T-helper 17 cell (primary cell): ENCODE measurements around the gene MDM1. TPM values are rescaled to one million over a fixed set of nuclear protein-coding genes. Genes with fewer than 3 reads are reported as not detected.
A peak's percentile ranks its signal among the peaks of the same experiment; 100 is the strongest.

ENCODE experiments used
- ATAC-seq: fragments of 150-1000 bp; cut with Tn5 transposase; 2 replicates; pipeline ENCODE4 v1.10.0; 2021; ENCODE audit warnings: mild to moderate bottlenecking, moderate library complexity
- DNase-seq, 3 donors: peaks; one replicate each; pipeline versions ENCODE4 v3.0.0 to v3.0.0-alpha.2; 2020 to 2021
- H3K9me3 ChIP-seq: one replicate; pipeline ENCODE4 v1.7.0; 2013; ENCODE audit warnings: low read length, mild to moderate bottlenecking; ENCODE audit not compliant: control insufficient read depth, poor library complexity, severe bottlenecking
- H3K27ac Mint-ChIP-seq: one replicate; pipeline ENCODE4 v1.8.0; 2022; ENCODE audit warnings: mild to moderate bottlenecking, moderate library complexity, mixed read lengths
- H3K27me3 Mint-ChIP-seq: one replicate; pipeline ENCODE4 v1.8.0; 2022; ENCODE audit warnings: mixed read lengths
- H3K36me3 Mint-ChIP-seq: one replicate; pipeline ENCODE4 v1.8.0; 2022; ENCODE audit warnings: low read depth, mixed read lengths
- H3K4me1 Mint-ChIP-seq: one replicate; pipeline ENCODE4 v1.8.0; 2022; ENCODE audit warnings: mild to moderate bottlenecking, mixed read lengths
- H3K4me3 Mint-ChIP-seq: one replicate; pipeline ENCODE4 v1.8.0; 2022; ENCODE audit warnings: mild to moderate bottlenecking, moderate library complexity, mixed read lengths
- total RNA-seq, 4 donors: library from RNA in 2 of 4; stranded (reverse) in 2 of 4; gene quantifications; one replicate each; pipeline ENCODE4 v1.2.3 and lab custom pipeline; 2022 to 2026

MDM1 gene
- total RNA-seq, 2 donors from 2014 or later = 16.3 to 18.7 TPM

GRCh38 chr12:68293347-68293746 lies 38.8 kb downstream of the MDM1 start:
- H3K27ac Mint-ChIP-seq = no peak overlapping the region
- DNase-seq (no peak), ATAC-seq (no peak)
- H3K9me3 ChIP-seq = no peaks in the 10 kb centered on the region
- H3K4me1 Mint-ChIP-seq = peaks cover 18% of the 10 kb centered on the region
- H3K27me3 Mint-ChIP-seq = no peaks in the 10 kb centered on the region
- no peak overlapping the region for H3K4me3 Mint-ChIP-seq
- H3K36me3 Mint-ChIP-seq = peaks cover 6% of the 10 kb centered on the region

- Mint-ChIP-seq H3K27me3 (no peaks in the 10 kb centered on the region), H3K4me3 (no peak overlapping the region), H3K27ac (no peak overlapping the region), H3K4me1 (peaks cover 18% of the 10 kb centered on the region), H3K36me3 (peaks cover 6% of the 10 kb centered on the region)
- DNase-seq (no peak), ATAC-seq (no peak)
- no peaks in the 10 kb centered on the region for H3K9me3 ChIP-seq
Observed at GRCh38 chr12:68292151-68292943, 39.8 kb downstream of the MDM1 start.

GRCh38 chr12:68291396-68292036 lies 40.6 kb downstream of the MDM1 start:
- ATAC-seq = no peak
- no peaks in the 10 kb centered on the region for H3K9me3 ChIP-seq
- Mint-ChIP-seq H3K4me1 (peaks cover 18% of the 10 kb centered on the region), H3K27ac (peak overlapping the region; percentile 62), H3K4me3 (no peak overlapping the region), H3K27me3 (no peaks in the 10 kb centered on the region), H3K36me3 (peaks cover 3% of the 10 kb centered on the region)
- DNase-seq = no peak

GRCh38 chr12:68290126-68290525 lies 42.0 kb downstream of the MDM1 start:
- ATAC-seq (peak; percentile 99), DNase-seq (peak in 1 of 3 donors; percentile 24)
- Mint-ChIP-seq H3K27ac (peak overlapping the region; percentile 62), H3K36me3 (peaks cover 3% of the 10 kb centered on the region), H3K4me1 (peaks cover 18% of the 10 kb centered on the region), H3K4me3 (peak overlapping the region; percentile 65), H3K27me3 (no peaks in the 10 kb centered on the region)
- no peaks in the 10 kb centered on the region for H3K9me3 ChIP-seq

GRCh38 chr12:68287106-68287505 lies 45.1 kb downstream of the MDM1 start:
- no peaks in the 10 kb centered on the region for H3K9me3 ChIP-seq
- DNase-seq = no peak
- no peaks in the 10 kb centered on the region for H3K36me3 Mint-ChIP-seq
- H3K27ac Mint-ChIP-seq = no peak overlapping the region
- ATAC-seq = no peak
- H3K4me1 Mint-ChIP-seq = peaks cover 16% of the 10 kb centered on the region
- H3K4me3 Mint-ChIP-seq = no peak overlapping the region
- H3K27me3 Mint-ChIP-seq = no peaks in the 10 kb centered on the region

GRCh38 chr12:68286396-68286795 lies 45.8 kb downstream of the MDM1 start:
- no peak overlapping the region for H3K4me3 Mint-ChIP-seq
- H3K27me3 Mint-ChIP-seq = no peaks in the 10 kb centered on the region
- DNase-seq (no peak), ATAC-seq (no peak)
- H3K9me3 ChIP-seq = no peaks in the 10 kb centered on the region
- peaks cover 16% of the 10 kb centered on the region for H3K4me1 Mint-ChIP-seq
- no peak overlapping the region for H3K27ac Mint-ChIP-seq
- H3K36me3 Mint-ChIP-seq = no peaks in the 10 kb centered on the region

- no peak for DNase-seq
- H3K4me1 Mint-ChIP-seq = peaks cover 13% of the 10 kb centered on the region
- no peaks in the 10 kb centered on the region for H3K27me3 Mint-ChIP-seq
- H3K4me3 Mint-ChIP-seq = no peak overlapping the region
- no peaks in the 10 kb centered on the region for H3K9me3 ChIP-seq
- no peak for ATAC-seq
- no peaks in the 10 kb centered on the region for H3K36me3 Mint-ChIP-seq
- H3K27ac Mint-ChIP-seq = no peak overlapping the region
Observed at GRCh38 chr12:68285541-68285940, 46.6 kb downstream of the MDM1 start.

- H3K9me3 ChIP-seq = no peaks in the 10 kb centered on the region
- Mint-ChIP-seq H3K4me3 (no peak overlapping the region), H3K36me3 (no peaks in the 10 kb centered on the region), H3K4me1 (peaks cover 15% of the 10 kb centered on the region), H3K27me3 (no peaks in the 10 kb centered on the region), H3K27ac (no peak overlapping the region)
- DNase-seq (no peak), ATAC-seq (no peak)
Observed at GRCh38 chr12:68281322-68282077, 50.7 kb downstream of the MDM1 start.

GRCh38 chr12:68280240-68280639 lies 51.9 kb downstream of the MDM1 start:
- no peaks in the 10 kb centered on the region for H3K9me3 ChIP-seq
- DNase-seq = no peak
- H3K27ac Mint-ChIP-seq = no peak overlapping the region
- H3K4me1 Mint-ChIP-seq = peaks cover 21% of the 10 kb centered on the region
- no peak for ATAC-seq
- H3K36me3 Mint-ChIP-seq = no peaks in the 10 kb centered on the region
- no peak overlapping the region for H3K4me3 Mint-ChIP-seq
- H3K27me3 Mint-ChIP-seq = no peaks in the 10 kb centered on the region

- no peaks in the 10 kb centered on the region for H3K27me3 Mint-ChIP-seq
- no peak overlapping the region for H3K4me3 Mint-ChIP-seq
- no peak overlapping the region for H3K27ac Mint-ChIP-seq
- ATAC-seq (no peak), DNase-seq (no peak)
- H3K9me3 ChIP-seq = no peaks in the 10 kb centered on the region
- H3K4me1 Mint-ChIP-seq = peaks cover 22% of the 10 kb centered on the region
- H3K36me3 Mint-ChIP-seq = no peaks in the 10 kb centered on the region
Observed at GRCh38 chr12:68279227-68280054, 52.7 kb downstream of the MDM1 start.

- no peak for ATAC-seq
- H3K4me3 Mint-ChIP-seq = no peak overlapping the region
Observed at GRCh38 chr12:68276402-68276930, 55.7 kb downstream of the MDM1 start.

GRCh38 chr12:68272732-68273131 lies 59.4 kb downstream of the MDM1 start:
- H3K4me1 Mint-ChIP-seq = peaks cover 18% of the 10 kb centered on the region
- H3K4me3 Mint-ChIP-seq = no peak overlapping the region
- H3K27me3 Mint-ChIP-seq = no peaks in the 10 kb centered on the region
- H3K36me3 Mint-ChIP-seq = no peaks in the 10 kb centered on the region
- ATAC-seq (no peak), DNase-seq (no peak)
- H3K9me3 ChIP-seq = no peaks in the 10 kb centered on the region
- no peak overlapping the region for H3K27ac Mint-ChIP-seq

More at GRCh38 chr12:68276402-68276930, 55.7 kb downstream of the MDM1 start:
- Mint-ChIP-seq H3K4me1 (peaks cover 20% of the 10 kb centered on the region), H3K27me3 (no peaks in the 10 kb centered on the region), H3K36me3 (no peaks in the 10 kb centered on the region), H3K27ac (no peak overlapping the region)
- no peaks in the 10 kb centered on the region for H3K9me3 ChIP-seq
- no peak for DNase-seq
